ENCODE data around the gene GPD1L. TPM values are rescaled to one million over a fixed set of nuclear protein-coding genes. Genes with fewer than 3 reads are reported as not detected.

The GPD1L gene
- polyA plus RNA-seq, 3 donors: 15.3 to 79.7 (median 53.2) TPM

GRCh38 chr3:32195995-32196540, 89.6 kb downstream of the GPD1L start:
- WGBS, 3 donors: 42 to 87% (median 78%) methylated on average over 4 of the region's 4 CpGs
- H3K27ac ChIP-seq (ENCODE audit: low read depth, low read length): no peak overlapping the region

- WGBS, 3 donors: 92 to 100% (median 92%) methylated on average over 1 of the region's 1 CpG
- H3K27ac ChIP-seq (ENCODE audit: low read depth, low read length): no peak overlapping the region
Observed at GRCh38 chr3:32197991-32198390, 91.6 kb downstream of the GPD1L start.

- WGBS, 3 donors: 90 to 95% (median 92%) methylated on average over 3 of the region's 3 CpGs
- H3K27ac ChIP-seq (ENCODE audit: low read depth, low read length): no peak overlapping the region
Observed at GRCh38 chr3:32198714-32199113, 92.3 kb downstream of the GPD1L start.

- no peak overlapping the region for H3K27ac ChIP-seq (ENCODE audit: low read depth, low read length)
- WGBS, 3 donors: 38 to 78% (median 61%) methylated on average over 7 of the region's 7 CpGs
Observed at GRCh38 chr3:32200490-32200889, 94.1 kb downstream of the GPD1L start.

- WGBS, 3 donors: 39 to 74% (median 47%) methylated on average over 10 of the region's 10 CpGs
- H3K27ac ChIP-seq (ENCODE audit: low read depth, low read length): no peak overlapping the region
Observed at GRCh38 chr3:32200992-32201758, 94.8 kb downstream of the GPD1L start.

GRCh38 chr3:32202496-32202895, 96.1 kb downstream of the GPD1L start:
- 74 to 90% (median 77%) methylated on average over 1 of the region's 1 CpG for WGBS, 3 donors
- H3K27ac ChIP-seq (ENCODE audit: low read depth, low read length): no peak overlapping the region

GRCh38 chr3:32203854-32204253, 97.4 kb downstream of the GPD1L start:
- no peak overlapping the region for H3K27ac ChIP-seq (ENCODE audit: low read depth, low read length)

GRCh38 chr3:32208447-32208846, 102.0 kb downstream of the GPD1L start:
- 71 to 91% (median 80%) methylated on average over 4 of the region's 4 CpGs for WGBS, 3 donors
- no peak overlapping the region for H3K27ac ChIP-seq (ENCODE audit: low read depth, low read length)

- no peak overlapping the region for H3K27ac ChIP-seq (ENCODE audit: low read depth, low read length)
- 44 to 91% (median 88%) methylated on average over 2 of the region's 2 CpGs for WGBS, 3 donors
Observed at GRCh38 chr3:32215185-32215584, 108.8 kb downstream of the GPD1L start.

- no peak overlapping the region for H3K27ac ChIP-seq (ENCODE audit: low read depth, low read length)
- 22 to 63% (median 60%) methylated on average over 10 of the region's 10 CpGs for WGBS, 3 donors
Observed at GRCh38 chr3:32216172-32216783, 109.9 kb downstream of the GPD1L start.

- no peak overlapping the region for H3K27ac ChIP-seq (ENCODE audit: low read depth, low read length)
- 28 to 91% (median 86%) methylated on average over 2 of the region's 2 CpGs for WGBS, 3 donors
Observed at GRCh38 chr3:32217339-32217738, 110.9 kb downstream of the GPD1L start.

Other genes with a start within 250 kb of the GPD1L start
- 1 to 10 TPM; 1.0 to 4.3 (median 3.8) TPM for gene OSBPL10, start 125.4 kb upstream of the GPD1L start, polyA plus RNA-seq
- gene ZNF860, start 124.9 kb upstream of the GPD1L start, polyA plus RNA-seq: under 1 TPM; 0.07 to 0.34 (median 0.09) TPM
- 10 to 100 TPM in 2 of 3 donors, 1 to 10 TPM in 1; 7.5 to 23.4 (median 13.8) TPM for gene CMTM8, start 132.1 kb downstream of the GPD1L start, polyA plus RNA-seq